ENCODE results near the gene PELI1.

The PELI1 gene, protein sequence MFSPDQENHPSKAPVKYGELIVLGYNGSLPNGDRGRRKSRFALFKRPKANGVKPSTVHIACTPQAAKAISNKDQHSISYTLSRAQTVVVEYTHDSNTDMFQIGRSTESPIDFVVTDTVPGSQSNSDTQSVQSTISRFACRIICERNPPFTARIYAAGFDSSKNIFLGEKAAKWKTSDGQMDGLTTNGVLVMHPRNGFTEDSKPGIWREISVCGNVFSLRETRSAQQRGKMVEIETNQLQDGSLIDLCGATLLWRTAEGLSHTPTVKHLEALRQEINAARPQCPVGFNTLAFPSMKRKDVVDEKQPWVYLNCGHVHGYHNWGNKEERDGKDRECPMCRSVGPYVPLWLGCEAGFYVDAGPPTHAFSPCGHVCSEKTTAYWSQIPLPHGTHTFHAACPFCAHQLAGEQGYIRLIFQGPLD

GRCh38 chr2:64144057-64145013, at the start of gene PELI1:
Gene PELI1, minus strand, starts transcription at chr2:64144420. Its CDS starts 36,110 bp downstream, at chr2:64108310.
- DNase-seq = peak; percentile 68 to 99 (median 98)

GRCh38 chr2:64193491-64193890, 49.3 kb upstream of the PELI1 start:
- no peak for DNase-seq

GRCh38 chr2:64192664-64193105, 48.5 kb upstream of the PELI1 start:
- DNase-seq = no peak

DNA sequence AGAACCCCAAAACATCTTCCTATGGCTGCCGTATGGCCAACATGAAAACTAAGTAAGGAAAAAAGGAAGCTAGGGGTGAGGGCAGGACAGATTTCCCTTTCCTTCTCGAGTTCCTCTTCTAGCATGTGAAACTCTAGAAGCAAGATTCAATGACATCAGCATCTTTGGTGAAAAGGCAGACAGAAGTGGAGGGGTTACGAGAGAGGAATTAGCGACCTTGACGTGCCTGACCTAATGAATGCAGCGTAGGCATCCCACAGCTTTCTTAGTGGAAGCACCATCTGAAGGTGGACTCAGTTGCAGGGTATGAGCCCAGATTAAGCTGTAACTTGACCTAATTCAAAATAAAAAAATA, 47.9 kb upstream of the PELI1 start:
- peak in 2 of 58 donors; percentile 3 to 32 for DNase-seq

GRCh38 chr2:64189586-64189985, 45.4 kb upstream of the PELI1 start:
- no peak for DNase-seq

DNA sequence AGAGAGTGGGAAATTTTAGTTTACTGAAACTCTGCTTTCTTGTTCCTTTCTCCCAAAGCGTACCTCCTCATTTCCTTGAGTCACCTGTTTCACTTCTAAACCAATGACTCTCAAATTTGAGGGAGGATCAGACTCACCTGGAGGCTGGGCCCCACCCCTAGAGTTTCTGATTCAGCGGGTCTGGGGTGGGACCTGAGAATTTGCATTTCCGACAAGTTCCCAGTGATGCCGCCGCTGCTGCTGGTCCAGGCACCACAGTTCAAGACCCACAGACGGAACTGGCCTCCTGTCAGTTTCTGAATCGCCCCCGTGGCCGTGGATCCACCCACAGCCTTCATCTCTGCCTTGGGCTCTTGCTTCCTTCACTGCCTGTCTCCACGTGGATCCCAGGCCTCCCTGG, 44.9 kb upstream of the PELI1 start:
- DNase-seq = no peak

DNA sequence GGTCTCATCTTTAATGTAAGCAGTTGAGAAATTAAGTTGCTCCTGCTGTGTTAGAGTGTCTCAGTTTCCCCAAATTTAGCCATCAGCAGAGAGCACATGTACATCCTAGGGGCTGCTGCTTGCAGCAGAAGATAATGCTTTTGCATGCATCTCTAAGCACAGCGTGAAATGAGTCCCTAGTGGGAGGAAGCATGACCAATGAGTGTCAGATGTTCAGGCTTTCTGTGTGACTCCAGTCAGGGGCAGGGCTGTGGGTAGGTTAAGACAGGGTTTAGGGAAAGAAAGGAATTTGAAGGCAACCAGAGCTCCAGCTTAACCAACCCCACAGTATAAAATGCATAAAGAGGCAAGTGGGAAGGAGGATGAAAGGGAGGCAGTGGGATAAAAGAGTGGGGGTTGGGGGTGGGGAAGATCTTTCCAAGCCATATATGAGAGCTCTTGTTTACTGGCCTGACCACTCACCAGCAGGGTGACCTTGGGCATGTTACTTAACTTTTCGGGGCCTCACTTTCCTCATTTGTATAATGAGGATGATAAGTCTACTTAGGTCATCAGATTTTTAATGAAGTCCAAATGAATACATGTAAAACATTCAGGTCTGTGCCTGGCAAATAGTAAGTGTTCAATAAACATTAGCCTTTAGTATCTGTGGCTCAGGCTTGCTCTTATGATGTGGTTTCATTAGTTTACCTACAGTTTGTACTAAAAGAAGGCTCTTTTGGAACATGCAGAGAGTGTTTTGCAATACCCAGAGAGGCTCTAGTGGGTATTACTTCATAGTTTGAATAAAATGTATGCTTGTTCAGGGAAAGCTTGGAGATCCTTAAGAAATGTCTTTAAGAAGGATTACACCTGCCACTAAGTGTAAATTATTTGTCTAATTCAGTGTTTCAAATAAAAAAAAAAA, 42.7 kb upstream of the PELI1 start:
- no peak for DNase-seq

DNA sequence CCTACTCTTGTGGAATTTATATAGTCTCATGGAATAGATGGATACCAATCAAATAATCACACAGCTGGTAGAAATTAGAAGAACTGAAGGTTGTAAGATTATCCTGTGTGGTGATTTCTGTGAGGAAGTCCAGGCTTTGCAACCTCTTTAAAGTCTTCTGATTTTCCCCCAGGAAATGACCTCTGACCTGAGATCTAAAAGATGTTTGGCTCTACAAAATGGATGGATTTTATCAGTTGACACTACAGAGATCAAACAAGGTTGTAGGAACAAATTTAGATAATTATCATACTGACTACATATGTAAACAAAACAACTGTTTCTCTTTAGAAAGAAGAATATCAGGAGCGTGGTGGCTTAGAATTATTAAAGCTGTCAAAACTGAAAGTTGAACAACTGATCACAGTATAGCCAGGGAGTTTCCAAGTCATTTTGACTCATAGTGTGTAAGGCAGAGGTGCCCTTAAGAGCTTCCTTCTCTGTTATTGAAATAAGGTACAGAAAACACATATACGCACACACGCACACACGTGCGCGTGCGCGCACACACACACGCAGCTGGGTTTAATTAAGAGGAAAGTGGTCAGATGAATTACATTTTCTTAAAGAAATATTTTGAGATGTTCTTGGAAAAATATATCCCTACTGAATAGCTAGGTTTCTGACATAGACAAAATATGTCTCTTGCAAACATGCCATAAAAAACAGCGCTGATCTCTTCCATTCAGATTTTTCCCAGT, 35.5 kb upstream of the PELI1 start:
- DNase-seq = no peak

DNA sequence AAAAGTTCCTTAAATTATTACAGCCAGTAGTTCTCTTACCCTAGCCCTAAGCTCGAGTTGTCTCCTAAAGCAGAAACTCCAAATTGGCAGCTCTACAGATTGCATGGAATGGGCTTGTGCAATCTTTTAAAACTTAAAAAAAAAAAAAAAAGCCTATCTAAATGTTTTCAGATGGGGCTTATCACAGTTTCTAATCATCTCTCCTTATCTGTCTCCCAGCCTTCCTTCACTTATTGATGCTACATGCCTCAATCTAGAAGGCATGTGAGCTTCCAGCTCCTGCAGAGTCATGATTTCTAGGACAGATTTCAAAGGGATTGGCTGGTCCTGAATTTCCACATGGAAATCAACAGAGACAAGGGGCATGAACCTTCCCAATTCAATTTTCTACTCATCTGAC, 33.1 kb upstream of the PELI1 start:
- DNase-seq = no peak

DNA sequence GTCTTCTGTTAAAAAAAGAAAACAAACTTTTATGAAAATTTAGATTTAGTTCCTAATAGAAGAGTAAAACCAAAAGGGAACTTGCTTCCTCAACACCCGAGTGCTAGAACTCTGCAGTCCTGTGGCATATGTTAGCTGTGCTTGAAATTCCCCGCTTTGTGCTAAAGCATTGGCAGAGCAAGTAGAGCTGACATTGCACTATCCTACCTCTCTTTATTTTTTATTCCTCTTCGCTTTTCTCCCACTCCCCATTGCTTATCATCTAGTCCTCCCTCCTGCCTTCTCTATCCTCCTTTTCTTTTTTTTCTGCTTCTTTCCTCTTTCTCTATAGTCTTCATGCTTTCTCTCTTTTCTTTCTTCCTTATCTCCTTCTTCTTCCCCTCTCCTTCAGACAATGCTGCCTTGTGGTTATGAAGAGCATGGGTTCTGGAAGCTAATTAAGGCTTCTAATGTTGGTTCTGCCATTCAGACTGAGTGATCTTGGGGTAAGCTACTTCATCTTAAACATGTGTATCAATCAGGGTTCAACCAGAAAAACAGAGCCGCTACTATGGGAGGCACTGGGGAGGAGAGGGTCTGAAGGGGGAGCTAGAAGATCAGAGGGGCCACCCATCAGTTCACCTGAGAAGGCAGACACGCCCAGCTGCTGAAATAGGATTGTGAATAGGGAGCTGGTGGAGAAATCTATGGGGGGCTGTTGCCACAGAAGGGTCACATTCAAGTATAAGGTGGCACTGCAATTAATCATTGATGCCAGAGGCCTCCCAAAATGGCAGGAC, 31.4 kb upstream of the PELI1 start:
- no peak for DNase-seq

- DNase-seq = no peak
These were observed 29.2 kb upstream of the PELI1 start for GRCh38 chr2:64173156-64174135.

GRCh38 chr2:64168756-64169155, 24.5 kb upstream of the PELI1 start:
- no peak for DNase-seq

GRCh38 chr2:64168201-64168600, 24.0 kb upstream of the PELI1 start:
- DNase-seq = no peak

GRCh38 chr2:64166637-64167420, 22.6 kb upstream of the PELI1 start:
- DNase-seq = no peak

GRCh38 chr2:64166212-64166611, 22.0 kb upstream of the PELI1 start:
- DNase-seq = no peak

DNA sequence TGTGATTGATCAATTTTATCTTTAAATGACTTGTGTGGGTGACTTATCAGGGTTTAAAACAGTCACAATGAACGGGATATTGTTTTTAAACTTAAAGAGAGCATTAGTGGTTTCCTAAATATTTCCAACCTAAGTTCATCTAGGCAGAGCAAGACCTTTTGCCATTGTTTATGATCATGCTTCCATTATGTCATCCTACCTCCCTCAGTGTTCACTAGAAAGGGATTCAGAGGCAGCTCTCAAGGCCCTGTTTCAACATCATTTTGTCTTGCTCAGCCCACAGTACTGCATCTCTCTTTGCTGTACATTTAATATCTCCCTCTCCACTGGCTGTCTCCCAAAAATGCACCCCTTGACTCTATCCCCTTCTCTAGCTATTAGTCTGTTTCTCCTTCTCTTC, 21.5 kb upstream of the PELI1 start:
- no peak for DNase-seq

GRCh38 chr2:64164629-64165028, 20.4 kb upstream of the PELI1 start:
- no peak for DNase-seq

DNA sequence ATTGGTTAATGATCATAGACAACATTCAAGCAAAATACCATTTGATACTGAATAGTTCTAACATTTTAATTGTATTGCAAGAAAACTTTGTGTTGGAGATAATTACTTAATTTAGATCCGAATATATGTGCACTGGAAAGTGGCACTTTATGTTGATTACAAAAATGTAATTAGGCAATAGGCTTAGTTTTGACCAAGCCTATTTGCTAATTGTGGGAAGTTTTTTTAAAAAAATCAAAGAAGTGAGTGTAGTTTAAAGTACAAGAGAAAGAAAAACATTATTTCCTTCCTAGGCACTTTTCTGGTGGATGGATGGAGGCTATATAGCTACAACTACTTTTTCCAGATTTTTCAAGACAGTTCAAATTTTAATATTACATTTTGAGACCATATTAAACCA, 18.3 kb upstream of the PELI1 start:
- DNase-seq = no peak
